EH (cell line): Measurements from ENCODE around the gene ALKBH3.
A peak's percentile ranks its signal among the peaks of the same experiment; 100 is the strongest.

Experiments
- DNase-seq: peaks from one replicate; pipeline ENCODE4 v3.0.0-alpha.2; 2015; ENCODE audit warnings: low read depth

Gene ALKBH3

GRCh38 chr11:43962383-43963278 is 82.0 kb downstream of the ALKBH3 start:
- peak; percentile 58 for DNase-seq

- DNase-seq: no peak
Observed at GRCh38 chr11:43963279-43963620, 82.6 kb downstream of the ALKBH3 start.

- no peak for DNase-seq
Observed at GRCh38 chr11:43967661-43968060, 87.0 kb downstream of the ALKBH3 start.

- no peak for DNase-seq
Observed at GRCh38 chr11:43968719-43969118, 88.1 kb downstream of the ALKBH3 start.

- peak; percentile 34 for DNase-seq
Observed at GRCh38 chr11:43969543-43969942, 88.9 kb downstream of the ALKBH3 start.
